Stimulated activated CD8-positive, alpha-beta memory T cell treated with anti-CD3 and anti-CD28 coated beads, Interleukin-12 subunit alpha, Interleukin-12 subunit beta, amount 100 ng/mL, for 1 hour (primary cell): ENCODE data around the gene SPACA6.
"Not testable (repeated sequence)": the region's sequence is repeated elsewhere in the genome, so short reads cannot be mapped to it uniquely, and the experiment has no call there.

ENCODE experiments used
- DNase-seq: peaks from one replicate; pipeline ENCODE4 v3.0.0-alpha.2; 2020; ENCODE audit warnings: low read depth

Gene SPACA6

DNA sequence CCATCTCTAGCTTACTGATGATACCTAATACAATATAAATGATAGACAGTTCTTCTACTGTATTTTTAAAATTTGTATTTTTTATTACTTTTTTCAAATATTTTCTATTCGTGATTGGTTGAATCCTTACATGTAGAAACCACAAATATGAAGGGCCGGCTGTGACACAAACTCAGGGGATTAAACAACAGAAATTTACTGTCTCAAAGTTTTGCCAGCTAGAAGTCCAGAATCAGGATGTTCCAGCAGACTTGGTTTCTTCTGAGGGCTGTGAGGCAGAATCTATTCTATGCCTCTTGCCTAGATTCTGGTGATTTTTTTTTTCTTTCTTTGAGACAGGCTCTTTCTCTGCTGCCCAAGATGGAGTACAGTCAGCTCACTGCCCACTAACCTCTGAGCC lies 44.8 kb downstream of the SPACA6 start:
- DNase-seq: no peak

DNA sequence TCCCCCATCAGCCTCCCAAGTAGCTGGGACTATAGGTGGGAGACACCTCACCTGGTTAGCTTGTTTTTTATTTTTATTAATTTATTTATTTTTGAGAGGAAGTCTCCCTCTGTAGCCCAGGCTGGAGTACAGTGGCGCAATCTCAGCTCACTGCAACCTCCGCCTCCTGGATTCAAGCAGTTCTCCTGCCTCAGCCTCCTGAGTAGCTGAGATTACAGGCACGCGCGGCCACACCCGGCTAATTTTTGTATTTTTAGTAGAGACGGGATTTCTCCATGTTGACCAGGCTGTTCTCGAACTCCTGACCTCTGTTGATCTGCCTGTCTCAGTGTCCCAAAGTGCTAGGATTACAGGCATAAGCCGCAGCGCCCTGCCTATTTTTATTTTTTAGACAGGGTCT lies 45.4 kb downstream of the SPACA6 start:
- DNase-seq: not testable (repeated sequence)

DNA sequence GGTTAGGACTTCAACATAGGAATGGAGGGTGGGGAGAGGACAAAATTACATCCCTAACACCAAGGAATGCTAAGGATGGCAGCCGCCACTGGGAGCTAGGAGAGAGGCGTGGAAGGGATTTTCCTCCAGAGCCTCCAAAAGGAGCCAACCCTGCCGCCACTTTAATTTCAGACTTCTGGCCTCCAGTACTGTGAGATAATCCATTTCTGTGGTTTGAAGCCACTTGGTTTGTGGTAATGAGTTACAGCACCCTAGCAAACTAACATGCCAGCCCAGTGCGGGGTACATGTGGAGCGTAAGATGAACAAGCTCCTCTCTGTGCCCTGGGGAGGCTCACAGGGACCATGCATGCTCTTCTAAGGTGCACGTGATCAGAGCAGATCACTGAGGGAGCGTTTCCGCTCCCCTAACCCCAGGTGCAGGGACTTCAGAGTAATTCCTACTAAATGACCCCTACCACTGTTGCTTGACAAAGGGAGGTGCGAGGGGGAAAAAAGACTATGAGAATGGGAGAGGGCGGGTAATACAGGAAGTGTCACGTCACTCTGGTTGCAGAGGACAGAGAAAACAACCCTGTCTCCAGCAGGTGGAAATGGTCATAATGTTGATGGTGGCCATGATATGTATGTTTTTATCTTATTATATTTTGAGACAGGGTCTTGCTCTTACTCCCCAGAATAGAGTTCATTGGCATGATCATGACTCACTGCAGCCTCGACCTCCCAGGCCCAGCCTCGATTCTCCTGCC lies 46.5 kb downstream of the SPACA6 start:
- DNase-seq: no peak

DNA sequence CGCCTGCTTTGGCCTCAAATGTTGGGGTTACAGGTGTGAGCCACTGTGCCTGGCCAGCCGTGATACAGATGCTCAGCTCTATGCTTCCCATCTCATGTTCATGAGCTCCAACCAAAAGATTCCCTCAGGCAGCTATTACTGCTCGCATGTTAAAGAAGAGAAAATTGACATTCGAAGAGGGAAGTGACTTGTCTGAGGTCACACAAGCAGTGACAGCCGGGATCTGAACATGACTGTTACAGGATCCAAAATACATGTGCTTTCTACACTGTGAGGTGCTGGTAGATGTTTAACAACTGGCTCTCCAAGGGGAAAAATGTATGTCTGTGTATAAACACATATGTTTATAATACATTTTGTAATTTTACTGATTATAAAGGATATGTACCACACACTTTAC lies 47.2 kb downstream of the SPACA6 start:
- no peak for DNase-seq

DNA sequence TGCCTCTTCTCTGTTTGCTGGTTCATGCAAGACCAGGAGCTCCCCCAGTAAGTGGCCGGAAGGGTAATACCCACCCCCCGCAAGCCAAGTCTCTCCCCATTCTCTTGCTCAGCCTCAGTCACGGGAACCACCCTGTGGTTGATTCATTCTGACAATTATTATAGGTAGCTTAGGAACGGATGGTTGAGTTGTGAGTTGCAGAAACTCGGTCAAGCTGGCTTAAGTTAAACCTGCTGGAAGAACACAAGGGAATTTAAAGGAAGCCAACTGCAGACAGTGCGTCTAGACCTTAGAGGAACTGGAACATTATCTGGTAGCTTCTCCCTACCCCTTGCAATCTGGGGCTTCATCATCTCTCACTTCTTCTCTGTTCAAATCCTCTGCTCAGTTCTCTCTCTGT lies 49.7 kb downstream of the SPACA6 start:
- DNase-seq: no peak

DNA sequence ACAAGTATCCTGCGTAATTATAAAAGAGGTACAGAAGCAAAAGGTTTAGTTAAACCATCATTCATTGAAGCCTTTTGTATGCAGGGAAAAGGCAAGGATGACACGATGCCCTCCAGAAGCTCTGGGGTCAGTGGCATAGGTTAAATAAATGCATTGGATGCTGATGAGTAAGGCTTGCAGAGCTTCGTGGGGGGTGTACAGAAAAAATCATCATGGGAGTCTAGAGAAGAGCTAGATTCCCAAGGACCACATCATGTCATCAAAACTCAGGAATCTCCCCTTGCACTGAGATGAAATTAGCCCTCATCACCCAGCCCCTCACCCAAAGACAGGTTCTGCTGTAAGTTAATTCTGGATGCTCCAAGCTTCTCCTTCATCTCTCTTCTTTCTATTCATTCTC lies 50.3 kb downstream of the SPACA6 start:
- no peak for DNase-seq

DNA sequence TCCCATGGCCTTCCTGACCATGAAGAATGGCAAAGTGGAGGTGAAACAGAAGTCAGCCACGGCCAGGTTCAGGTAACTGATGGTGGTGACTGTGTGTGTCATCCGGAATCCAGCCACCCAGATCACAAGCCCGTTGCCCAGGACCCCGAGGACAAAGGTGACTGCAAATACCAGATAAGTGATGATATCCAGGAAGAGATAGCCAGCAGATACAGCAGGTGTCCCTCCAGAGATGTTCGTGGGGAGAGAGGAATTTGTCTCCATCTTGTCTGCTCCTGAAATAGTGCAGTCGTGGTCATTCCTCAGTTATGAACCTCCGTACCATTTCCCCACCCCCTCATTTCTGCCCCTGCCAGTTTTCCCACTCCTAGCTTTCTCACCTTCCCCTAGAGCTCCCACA lies 53.6 kb downstream of the SPACA6 start:
- no peak for DNase-seq

DNA sequence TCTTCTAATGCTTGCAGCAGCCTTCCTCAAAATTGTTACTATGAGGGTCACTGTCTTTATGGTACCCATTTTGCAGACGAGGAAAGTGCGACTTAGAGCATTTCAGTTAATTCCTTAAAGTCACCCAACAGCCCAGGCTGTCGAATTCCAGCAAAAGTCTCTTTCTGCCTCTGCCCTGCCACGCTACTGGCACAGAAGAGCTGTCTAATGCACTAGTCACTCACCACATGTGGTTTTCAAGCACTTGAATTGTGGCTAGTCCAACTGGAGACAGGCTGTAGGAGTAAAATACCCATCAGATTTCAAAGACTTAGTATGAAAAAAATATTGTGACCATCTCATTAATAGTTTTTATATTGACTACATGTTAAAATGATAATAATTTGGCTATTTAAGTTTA lies 56.8 kb downstream of the SPACA6 start:
- no peak for DNase-seq

DNA sequence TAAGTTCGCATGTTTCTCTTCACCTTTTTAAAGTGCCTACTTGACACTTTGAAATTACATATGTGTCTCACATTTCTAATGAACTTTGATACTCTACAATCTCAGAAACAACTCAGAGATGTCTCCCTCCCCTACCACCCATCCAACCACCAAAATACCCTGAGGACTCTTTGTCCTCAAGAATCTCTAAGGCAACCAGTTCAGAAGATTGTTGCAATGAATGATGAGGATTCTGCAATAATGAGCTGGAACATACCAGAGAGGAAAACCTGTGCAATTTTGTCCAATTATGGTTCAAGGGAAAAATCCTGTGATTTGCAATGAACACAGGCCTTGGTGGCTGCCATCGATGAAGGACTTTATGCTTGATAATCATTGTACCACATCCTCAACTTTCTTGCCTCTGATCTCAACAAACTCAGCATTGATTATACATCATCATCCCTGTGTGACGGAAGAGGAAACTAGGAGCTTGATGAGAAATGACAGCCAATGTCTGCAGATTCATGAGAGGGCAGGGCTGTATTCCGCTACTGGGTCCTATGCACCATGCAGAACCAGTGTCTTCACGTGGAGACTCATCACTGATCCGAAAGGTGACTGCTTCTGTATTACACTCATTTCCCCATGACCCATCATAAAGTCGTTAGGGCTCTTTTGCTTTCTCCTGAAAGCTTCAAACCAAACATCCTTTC lies 57.4 kb downstream of the SPACA6 start:
- no peak for DNase-seq

DNA sequence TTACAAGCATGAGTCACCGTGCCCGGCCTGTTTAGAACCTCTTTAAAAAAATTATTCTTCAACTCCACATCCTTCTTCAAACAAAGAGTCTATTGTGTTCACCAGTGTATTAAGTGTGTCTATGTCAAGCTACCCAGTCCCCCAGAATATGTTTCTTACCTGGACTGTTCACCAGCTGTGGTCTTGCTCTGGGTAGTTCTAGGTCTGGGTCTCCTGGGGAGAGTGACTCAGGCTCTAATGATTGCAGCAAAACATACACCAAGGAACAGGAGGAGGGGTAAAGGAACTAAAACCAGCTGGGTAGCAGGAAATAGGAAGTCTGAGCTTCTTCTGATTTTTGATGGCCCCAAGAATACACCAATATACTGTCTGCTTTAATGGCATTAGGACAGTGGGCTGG lies 58.5 kb downstream of the SPACA6 start, which contains the start of gene FPR1:
TSS of gene FPR1 (minus strand) at position 224 of the 400 bp plus-strand sequence. CDS start 4,884 bp downstream, outside the sequence.
- DNase-seq: no peak

DNA sequence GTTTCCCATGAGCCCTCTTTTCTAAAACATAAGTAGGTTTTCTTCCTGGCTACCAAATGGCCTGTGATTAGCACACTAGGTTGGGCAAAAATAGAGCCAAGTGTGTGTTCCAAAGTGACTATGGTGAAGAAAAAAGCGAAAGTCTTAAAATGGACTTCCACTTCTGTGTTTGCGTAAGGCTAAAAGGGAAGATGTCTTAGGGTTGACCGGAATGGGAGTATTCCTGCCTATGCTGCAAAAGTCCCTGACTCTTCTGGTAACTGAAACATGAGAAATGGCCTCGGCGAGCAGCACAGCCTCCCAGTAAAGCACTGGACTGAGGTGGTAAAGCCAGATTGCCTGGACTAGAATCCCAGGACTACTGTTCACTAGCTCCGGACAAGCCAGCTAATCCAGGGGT lies 61.0 kb downstream of the SPACA6 start:
- DNase-seq: no peak

DNA sequence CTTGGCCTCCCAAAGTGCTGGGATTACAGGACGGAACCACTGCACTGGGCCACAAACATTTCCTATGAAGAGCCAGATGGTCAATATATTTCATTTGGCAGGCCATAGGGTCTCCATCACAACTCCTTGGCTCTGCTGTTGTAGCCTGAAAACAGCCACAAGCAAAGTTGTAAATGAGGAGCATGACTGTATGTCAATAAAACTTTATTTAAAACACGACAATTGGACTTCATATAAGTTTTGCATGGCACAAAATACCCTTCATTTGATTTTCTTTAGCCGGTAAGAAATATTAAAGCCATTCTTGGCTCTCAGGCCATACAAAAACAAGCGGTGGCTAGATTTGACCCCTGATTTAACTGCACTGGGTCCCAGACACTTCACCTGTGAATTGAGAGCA lies 61.6 kb downstream of the SPACA6 start:
- no peak for DNase-seq
